ENCODE measurements around the gene JMJD1C.

DNA sequence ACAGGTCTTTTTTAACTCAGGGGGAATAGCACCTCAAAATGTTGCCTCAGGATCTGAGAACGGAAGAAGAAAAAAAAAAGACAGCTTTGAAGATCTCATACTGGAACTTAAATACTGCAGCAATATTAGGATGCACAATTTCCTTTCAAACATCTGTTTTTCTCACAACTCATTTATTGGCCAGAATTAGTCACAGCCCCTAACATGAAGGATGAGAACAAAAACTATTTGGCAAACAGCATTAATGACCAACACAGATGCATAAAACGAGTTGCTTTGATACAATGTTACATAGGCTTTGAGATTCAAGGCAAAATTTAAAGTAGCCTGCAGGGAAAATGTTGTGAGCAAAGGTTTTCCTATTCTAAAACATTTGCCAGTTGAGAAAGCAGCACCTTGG lies 36.5 kb downstream of the JMJD1C start:
- TF ChIP-seq TAF1 (IDR thresholded peaks at IDR 0.05; ENCODE audit: low read depth, low read length): no peak
- no peak for TF ChIP-seq POLR2A (IDR thresholded peaks at IDR 0.05; ENCODE audit: low read depth, low read length)
